ENCODE data around the gene SH3BGRL3.

DNA sequence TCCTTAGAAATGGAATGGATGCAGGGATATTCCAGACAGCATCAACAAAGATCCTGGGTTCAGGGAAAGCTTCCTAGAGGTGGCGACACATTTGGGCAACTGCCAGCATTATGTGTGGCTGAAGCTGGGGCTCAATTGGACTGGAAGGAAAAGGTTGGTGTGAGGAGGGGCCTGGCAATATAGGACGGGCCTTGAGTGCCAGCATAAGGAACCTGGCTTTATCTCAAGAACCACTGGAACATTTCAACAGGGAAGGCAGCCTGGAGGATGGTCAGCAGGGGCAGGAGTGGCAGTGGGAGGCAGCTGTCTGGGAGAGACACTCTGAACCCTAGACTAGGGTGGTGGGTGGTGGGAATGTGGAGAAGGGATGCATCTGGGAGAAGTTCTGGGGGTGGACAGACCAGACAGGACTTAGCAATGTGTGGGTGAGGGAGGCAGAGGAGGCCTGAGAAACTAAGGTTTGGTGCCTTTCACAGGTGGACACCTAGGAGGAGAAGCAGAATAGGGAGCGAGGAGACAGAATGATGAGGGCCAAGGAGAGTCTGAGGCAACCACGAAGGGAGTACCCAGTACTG is 3.5 kb downstream of the SH3BGRL3 start:
- TF ChIP-seq POLR2A (IDR thresholded peaks at IDR 0.05) (no peak), POLR2AphosphoS5 (IDR thresholded peaks at IDR 0.05) (no peak), EP300 (IDR thresholded peaks at IDR 0.05) (no peak)
- TF ChIP-seq, protein P1, sequence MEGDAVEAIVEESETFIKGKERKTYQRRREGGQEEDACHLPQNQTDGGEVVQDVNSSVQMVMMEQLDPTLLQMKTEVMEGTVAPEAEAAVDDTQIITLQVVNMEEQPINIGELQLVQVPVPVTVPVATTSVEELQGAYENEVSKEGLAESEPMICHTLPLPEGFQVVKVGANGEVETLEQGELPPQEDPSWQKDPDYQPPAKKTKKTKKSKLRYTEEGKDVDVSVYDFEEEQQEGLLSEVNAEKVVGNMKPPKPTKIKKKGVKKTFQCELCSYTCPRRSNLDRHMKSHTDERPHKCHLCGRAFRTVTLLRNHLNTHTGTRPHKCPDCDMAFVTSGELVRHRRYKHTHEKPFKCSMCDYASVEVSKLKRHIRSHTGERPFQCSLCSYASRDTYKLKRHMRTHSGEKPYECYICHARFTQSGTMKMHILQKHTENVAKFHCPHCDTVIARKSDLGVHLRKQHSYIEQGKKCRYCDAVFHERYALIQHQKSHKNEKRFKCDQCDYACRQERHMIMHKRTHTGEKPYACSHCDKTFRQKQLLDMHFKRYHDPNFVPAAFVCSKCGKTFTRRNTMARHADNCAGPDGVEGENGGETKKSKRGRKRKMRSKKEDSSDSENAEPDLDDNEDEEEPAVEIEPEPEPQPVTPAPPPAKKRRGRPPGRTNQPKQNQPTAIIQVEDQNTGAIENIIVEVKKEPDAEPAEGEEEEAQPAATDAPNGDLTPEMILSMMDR (IDR thresholded peaks at IDR 0.05), result no peak
